ENCODE data around the gene TTC39A.
"Not testable (repeated sequence)": the region's sequence is repeated elsewhere in the genome, so short reads cannot be mapped to it uniquely, and the experiment has no call there.

The TTC39A gene

DNA sequence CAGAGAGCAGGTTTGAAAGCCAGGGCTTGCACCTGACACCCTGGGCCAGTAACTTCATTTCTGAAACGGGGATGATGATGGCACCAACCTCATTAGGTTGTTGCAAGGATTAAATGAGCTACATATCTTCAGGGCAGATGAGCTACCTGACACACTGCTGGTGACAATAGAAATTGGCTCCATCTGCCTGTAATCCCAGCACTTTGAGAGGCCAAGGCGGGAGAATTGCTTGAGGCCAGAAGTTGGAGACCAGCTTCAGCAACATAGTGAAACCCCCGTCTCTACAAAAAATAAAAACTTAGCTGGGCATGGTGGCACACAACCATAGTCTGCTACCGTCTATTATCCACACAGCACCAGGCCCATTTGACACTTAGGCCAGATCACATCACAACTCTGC, 6.3 kb upstream of the TTC39A start:
- no peak for DNase-seq

DNA sequence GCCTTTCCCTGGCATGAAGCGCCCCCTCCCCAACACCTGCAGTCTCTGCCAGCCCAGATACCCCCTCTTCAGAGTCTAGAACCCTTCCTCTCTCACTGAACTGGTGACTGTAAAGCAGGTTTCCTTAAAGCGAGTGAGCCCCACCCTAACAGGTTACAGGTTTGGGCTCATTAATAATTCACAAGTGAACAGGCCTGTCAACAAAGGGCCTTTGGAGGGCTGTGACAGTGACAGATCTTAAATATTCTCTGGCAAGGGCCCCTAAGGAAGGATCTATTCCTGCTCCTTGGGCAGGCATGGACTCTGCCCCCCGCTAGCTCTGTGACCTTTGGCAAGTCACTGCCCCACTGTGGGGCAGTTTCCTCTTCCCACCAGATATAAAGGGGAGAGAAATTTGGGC, 5.6 kb upstream of the TTC39A start:
- DNase-seq = no peak

- peak in 2 of 14 donors; percentile 7 to 22 for DNase-seq
Observed at GRCh38 chr1:51331206-51332100, 1.1 kb upstream of the TTC39A start.

GRCh38 chr1:51329443-51330325, 678 bp downstream of the TTC39A start:
- DNase-seq = no peak

DNA sequence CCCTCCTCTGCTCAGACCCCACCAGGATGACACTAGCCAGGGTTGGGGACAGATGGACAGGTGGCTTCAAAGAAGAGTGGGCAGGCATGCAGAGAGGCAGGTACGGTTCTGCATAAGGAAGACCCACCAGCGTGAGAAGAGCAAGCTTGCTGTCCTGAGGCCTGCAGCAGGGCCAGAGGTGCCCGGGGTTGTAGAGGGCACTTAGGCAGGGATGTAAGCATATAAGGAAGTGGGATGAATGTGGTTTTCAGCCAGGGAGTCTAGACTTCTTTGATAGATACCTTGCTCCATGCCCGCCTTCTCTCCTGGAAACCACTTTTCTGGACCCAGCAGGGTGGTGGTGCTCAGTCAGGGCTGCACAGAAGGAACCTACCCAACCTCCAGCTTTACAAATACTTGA, 1.4 kb downstream of the TTC39A start:
- DNase-seq = no peak

DNA sequence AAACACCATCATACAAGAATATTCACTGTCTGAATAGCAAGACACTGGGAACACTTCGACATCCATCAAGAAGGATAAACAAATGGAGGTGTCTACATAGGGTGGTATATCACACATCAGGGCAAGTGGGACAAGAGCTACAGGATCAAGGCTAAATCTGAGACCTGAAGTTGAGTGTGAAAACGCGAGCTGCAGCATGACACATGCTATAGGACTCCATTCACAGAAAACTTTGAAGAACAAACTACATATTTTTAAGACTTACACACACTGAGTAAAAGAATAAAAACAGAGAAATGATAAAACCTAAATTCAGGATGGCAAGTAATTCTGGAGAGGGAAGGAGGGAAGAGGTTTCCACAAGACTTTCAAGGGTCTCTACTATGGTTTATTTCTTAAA, 2.1 kb downstream of the TTC39A start:
- DNase-seq = no peak

GRCh38 chr1:51327386-51327785, 3.0 kb downstream of the TTC39A start:
- no peak for DNase-seq

DNA sequence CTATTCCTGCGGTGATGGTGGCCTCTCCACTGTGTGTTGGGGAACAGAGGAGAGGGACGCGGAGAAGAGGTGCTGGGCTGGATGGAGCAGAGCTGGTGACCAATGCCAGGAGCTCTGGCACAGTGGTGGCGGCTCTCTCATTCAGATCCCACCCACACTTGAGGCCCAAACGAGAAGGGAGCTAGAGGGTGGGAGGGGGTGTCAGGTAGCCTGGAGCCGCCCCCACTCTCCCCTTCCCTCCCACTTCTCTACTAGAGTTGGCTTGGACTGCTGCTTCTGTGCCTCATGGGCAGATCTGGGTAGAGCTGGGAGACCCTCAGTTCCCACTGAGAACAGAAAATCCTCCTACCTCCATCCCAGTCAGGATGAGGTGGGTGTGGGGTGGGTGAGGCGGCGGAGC, 3.5 kb downstream of the TTC39A start:
- no peak for DNase-seq

DNA sequence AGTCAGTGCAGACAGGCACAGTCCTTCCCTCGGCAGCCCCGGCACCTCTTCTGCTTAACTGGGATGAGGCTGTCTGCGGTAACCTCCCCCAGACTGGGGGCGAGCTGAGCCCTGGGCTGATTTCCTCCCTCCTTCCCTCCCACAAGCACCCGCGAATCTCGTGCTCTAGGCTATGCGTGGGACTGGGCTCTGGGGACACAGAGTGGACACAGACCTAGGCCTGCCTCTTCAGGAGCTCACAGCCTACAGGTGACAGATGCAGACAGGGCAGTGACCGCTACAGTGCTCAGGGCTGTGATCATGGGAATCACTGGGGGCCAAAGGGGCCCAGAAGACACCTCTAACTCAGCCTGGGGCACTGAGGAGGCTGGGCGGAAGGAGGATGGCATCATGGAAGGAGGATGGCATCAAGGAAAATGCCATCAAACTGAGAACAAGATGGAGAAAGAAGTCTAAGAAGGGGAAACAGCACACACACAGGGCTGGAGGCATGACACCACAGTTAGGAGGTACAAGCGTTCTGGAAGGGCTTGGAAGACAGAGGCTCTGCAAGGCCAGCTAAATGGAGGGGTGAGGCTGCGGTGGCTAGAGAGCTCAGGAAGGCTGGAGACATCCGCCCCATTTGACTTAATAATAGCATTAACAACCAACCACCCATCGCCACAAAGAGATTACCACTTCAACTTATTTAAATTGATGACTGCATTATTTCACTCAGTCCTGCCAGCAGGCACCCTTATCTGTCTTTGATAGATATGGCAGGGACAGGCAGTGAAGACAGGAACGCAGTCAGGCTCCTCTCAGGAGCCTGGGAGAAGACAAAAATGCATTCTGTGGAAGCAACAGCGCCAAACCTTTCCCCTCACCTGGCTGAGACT, 4.2 kb downstream of the TTC39A start:
- no peak for DNase-seq

GRCh38 chr1:51325391-51325790, 5.0 kb downstream of the TTC39A start:
- no peak for DNase-seq

DNA sequence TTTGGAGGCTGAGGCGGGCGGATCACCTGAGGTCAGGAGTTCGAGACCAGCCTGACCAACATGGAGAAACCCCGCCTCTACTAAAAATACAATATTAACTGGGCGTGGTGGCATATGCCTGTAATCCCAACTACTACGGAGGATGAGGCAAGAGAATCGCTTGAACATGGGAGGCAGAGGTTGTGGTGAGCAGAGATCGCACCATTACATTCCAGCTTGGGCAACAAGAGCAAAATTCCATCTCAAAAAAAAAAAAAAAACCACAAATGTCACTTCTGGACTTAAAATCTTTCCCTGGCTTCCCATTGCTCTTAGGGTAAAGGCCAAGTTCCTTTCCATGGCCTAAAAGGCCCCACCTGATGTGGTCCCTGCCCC, 5.4 kb downstream of the TTC39A start:
- not testable (repeated sequence) for DNase-seq

DNA sequence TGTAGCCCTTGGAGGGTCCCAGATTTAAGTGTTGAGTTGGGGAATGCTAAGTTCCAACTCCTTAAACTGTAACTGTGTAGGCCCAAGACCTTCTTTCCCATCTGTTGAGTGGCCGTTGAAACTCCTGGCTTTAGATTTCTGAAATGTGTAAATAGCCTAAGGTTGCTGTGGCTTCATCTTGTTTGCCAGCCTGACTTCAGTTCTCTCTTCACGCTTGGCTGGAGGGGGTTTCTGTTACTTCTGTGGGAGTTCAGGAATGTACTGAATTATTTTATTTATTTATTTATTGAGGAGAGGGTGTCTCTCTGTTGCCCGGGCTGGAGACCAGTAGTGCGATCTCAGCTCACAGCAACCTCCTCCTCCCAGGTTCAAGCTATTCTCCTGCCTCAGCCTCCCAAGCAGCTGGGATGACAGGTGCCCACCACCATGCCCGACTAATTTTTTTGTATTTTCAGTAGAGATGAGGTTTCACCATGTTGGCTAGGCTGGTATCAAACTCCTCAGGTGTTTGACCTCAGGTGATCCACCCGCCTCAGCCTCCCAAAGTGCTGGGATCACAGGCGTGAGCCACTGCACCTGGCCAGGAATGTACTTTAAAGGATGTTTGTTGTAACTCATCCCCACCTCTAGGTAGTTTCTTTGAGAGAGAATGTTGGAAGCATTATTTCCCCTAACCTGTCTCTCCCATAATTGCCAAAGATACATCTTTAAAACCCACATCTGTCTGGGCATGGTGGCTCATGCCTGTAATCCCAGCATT, 5.9 kb downstream of the TTC39A start:
- no peak for DNase-seq

GRCh38 chr1:51323778-51324177, 6.6 kb downstream of the TTC39A start:
- DNase-seq = no peak

- no peak for DNase-seq
Observed at GRCh38 chr1:51322417-51323101, 7.8 kb downstream of the TTC39A start.

DNA sequence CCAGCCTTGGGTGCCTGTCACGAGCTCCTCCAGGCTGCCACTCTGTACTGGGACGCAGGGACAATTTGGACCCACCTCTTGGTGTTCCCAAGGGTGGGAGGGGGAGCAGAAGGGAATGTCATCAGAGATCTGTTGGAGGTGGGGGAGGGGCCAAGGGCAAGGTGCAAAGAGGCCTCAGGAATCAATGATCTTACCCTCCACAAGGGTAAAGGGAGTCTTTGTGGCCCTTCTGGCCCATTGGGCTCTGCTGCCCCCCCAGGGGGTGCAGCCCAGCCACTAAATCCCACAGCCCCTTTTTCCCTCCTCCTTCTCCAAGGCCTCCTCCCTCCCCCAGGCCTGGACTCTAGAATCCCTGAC, 8.5 kb downstream of the TTC39A start:
- no peak for DNase-seq

- no peak for DNase-seq
Observed at GRCh38 chr1:51320967-51321923, 9.1 kb downstream of the TTC39A start.

GRCh38 chr1:51317798-51318197, 12.6 kb downstream of the TTC39A start:
- DNase-seq = no peak

- DNase-seq = no peak
Observed at GRCh38 chr1:51316846-51317120, 13.6 kb downstream of the TTC39A start.

GRCh38 chr1:51316113-51316845, 14.1 kb downstream of the TTC39A start:
- DNase-seq = no peak

DNA sequence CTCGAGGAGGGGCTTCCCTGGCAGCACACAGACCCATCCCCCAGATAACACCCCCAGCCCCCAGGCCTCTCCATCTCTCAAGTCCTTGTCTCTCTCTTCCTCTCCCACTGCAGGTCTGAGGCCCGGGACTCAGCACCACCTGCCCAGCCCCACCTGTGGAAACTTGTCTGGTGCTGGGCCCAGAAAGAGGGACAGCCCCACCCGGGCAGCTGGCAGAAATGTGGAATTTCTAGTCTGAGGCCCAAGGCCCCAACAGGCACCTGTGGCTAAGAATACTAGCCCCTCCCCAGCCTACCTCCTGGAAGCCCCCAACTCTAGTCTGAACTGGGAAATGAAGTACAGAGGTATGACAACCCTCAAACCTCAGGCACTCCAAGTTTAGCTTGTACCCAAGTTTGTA, 15.4 kb downstream of the TTC39A start:
- no peak for DNase-seq

Data from C1 segment of cervical spinal cord (tissue), 14 donors.